ENCODE data around the gene MAN1C1. TPM values are rescaled to one million over a fixed set of nuclear protein-coding genes. Genes with fewer than 3 reads are reported as not detected.

Gene MAN1C1
- total and polyA plus RNA-seq, 9 of the 15 experiments (the other 6 are each of a cell fraction or from before 2014, with no cell fraction given): 0.04 to 0.44 (median 0.10) TPM; not detected in 3

DNA sequence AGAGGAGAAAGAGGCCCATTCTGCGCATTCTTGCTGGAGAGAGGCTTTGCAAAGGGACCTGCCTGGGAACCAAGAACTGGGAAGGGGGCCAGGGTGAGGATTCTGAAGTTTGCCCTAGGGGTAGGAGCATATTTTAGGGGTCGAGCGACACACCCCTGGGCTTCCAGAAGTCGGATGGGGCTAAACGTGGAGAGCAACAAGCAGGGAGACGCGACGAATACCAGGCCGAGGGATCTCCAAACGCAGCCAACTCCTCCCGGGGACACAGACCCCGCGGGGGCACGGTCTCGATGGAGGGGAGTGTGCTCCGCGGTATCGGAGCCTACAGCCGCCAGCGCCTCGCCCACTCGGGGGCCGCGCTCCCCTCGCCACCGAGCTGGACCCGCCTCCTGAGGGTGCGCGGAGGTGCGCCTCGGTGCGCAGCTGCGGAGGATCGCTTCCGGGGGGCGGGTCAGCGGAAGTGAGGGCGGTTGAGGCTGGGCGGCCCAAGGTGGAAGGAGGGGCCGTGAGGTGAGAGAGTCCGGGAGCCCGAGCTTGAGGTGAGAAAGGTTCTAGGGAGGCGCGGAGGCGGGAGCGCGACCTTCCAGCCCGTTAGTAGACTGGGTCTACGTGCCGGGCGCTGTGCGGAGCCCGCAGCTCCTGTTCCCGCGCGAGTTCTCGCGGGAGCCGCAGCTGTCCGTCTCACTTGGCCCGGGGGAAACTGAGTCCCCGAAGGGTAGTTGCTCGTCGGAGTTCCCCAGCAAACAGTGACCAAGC lies 203.1 kb downstream of the MAN1C1 start, which contains the start of gene MTFR1L (continued):
- no peak for TF ChIP-seq SIX5 (IDR thresholded peaks at IDR 0.05; ENCODE audit: borderline replicate concordance in 1 of 2, insufficient read depth in 1 of 2, low read depth in 1 of 2, low read length in 2 of 2)
- TF ChIP-seq, protein P1, sequence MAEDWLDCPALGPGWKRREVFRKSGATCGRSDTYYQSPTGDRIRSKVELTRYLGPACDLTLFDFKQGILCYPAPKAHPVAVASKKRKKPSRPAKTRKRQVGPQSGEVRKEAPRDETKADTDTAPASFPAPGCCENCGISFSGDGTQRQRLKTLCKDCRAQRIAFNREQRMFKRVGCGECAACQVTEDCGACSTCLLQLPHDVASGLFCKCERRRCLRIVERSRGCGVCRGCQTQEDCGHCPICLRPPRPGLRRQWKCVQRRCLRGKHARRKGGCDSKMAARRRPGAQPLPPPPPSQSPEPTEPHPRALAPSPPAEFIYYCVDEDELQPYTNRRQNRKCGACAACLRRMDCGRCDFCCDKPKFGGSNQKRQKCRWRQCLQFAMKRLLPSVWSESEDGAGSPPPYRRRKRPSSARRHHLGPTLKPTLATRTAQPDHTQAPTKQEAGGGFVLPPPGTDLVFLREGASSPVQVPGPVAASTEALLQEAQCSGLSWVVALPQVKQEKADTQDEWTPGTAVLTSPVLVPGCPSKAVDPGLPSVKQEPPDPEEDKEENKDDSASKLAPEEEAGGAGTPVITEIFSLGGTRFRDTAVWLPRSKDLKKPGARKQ (CRISPR knock-in tag; IDR thresholded peaks at IDR 0.05): no peak
- no peak for TF ChIP-seq COPS2 (conservative IDR thresholded peaks at IDR 0.05)
- peak; percentile 57 for TF ChIP-seq C11orf30 (IDR thresholded peaks at IDR 0.05; ENCODE audit: low read depth)
- peak; percentile 67; the same call in 1 of the 2 replicates for TF ChIP-seq FOXP1 (CRISPR knock-in tag; IDR thresholded peaks at IDR 0.05)
- TF ChIP-seq CBX5 (IDR thresholded peaks at IDR 0.05; ENCODE audit: borderline replicate concordance, low read depth): no peak
- TF ChIP-seq NCOA4 (IDR thresholded peaks at IDR 0.05; ENCODE audit: partially characterized antibody): no peak
- no peak for TF ChIP-seq SAFB2 (IDR thresholded peaks at IDR 0.05; ENCODE audit: borderline replicate concordance, low read depth, low read length, severe bottlenecking)
- TF ChIP-seq RBM39 (optimal IDR thresholded peaks at IDR 0.05; ENCODE audit: low read depth, low read length): no peak
- no peak for TF ChIP-seq TAF7 (tag; IDR thresholded peaks at IDR 0.05)
- TF ChIP-seq CXXC5 (CRISPR knock-in tag; IDR thresholded peaks at IDR 0.05): peak; percentile 96
- no peak for TF ChIP-seq KAT2B (IDR thresholded peaks at IDR 0.05; ENCODE audit: low read depth, low read length)
- TF ChIP-seq, protein P2, sequence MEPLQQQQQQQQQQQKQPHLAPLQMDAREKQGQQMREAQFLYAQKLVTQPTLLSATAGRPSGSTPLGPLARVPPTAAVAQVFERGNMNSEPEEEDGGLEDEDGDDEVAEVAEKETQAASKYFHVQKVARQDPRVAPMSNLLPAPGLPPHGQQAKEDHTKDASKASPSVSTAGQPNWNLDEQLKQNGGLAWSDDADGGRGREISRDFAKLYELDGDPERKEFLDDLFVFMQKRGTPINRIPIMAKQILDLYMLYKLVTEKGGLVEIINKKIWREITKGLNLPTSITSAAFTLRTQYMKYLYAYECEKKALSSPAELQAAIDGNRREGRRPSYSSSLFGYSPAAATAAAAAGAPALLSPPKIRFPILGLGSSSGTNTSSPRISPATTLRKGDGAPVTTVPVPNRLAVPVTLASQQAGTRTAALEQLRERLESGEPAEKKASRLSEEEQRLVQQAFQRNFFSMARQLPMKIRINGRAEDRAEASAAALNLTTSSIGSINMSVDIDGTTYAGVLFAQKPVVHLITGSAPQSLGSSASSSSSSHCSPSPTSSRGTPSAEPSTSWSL (CRISPR knock-in tag; IDR thresholded peaks at IDR 0.05; ENCODE audit: borderline replicate concordance): no peak
- TF ChIP-seq ZNF551 (CRISPR knock-in tag; IDR thresholded peaks at IDR 0.05): no peak
- TF ChIP-seq, protein P3, sequence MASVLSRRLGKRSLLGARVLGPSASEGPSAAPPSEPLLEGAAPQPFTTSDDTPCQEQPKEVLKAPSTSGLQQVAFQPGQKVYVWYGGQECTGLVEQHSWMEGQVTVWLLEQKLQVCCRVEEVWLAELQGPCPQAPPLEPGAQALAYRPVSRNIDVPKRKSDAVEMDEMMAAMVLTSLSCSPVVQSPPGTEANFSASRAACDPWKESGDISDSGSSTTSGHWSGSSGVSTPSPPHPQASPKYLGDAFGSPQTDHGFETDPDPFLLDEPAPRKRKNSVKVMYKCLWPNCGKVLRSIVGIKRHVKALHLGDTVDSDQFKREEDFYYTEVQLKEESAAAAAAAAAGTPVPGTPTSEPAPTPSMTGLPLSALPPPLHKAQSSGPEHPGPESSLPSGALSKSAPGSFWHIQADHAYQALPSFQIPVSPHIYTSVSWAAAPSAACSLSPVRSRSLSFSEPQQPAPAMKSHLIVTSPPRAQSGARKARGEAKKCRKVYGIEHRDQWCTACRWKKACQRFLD (CRISPR knock-in tag; IDR thresholded peaks at IDR 0.05): peak; percentile 82
- TF ChIP-seq TBL1XR1 (IDR thresholded peaks at IDR 0.05; ENCODE audit: low read length in 2 of 2): no peak; a peak in 1 of 4 replicates
- peak; percentile 66 for TF ChIP-seq HCFC1 (IDR thresholded peaks at IDR 0.05; ENCODE audit: low read depth, low read length)
- no peak; the same call in 1 of the 2 replicates for TF ChIP-seq ZNF764 (CRISPR knock-in tag; IDR thresholded peaks at IDR 0.05; ENCODE audit: low read depth)
- peak; percentile 34; the same call in 1 of the 2 replicates for TF ChIP-seq MXI1 (IDR thresholded peaks at IDR 0.05; ENCODE audit: low read depth, low read length)
- no peak for TF ChIP-seq ZNF324 (CRISPR knock-in tag; IDR thresholded peaks at IDR 0.05)
- no peak for TF ChIP-seq ZNF165 (CRISPR knock-in tag; IDR thresholded peaks at IDR 0.05; ENCODE audit: borderline replicate concordance)
- no peak; the same call in 1 of the 2 replicates for TF ChIP-seq ZNF232 (CRISPR knock-in tag; IDR thresholded peaks at IDR 0.05)
- no peak for TF ChIP-seq ZNF444 (CRISPR knock-in tag; IDR thresholded peaks at IDR 0.05)
- no peak for TF ChIP-seq ZSCAN29 (IDR thresholded peaks at IDR 0.05)
- TF ChIP-seq DDX20 (tag; IDR thresholded peaks at IDR 0.05; ENCODE audit: low read depth): no peak
- TF ChIP-seq PHF20 (IDR thresholded peaks at IDR 0.05; ENCODE audit: partially characterized antibody): peak; percentile 65
